ENCODE data around the gene KPNA5. TPM values are rescaled to one million over a fixed set of nuclear protein-coding genes. Genes with fewer than 3 reads are reported as not detected.
"Not testable (repeated sequence)": the region's sequence is repeated elsewhere in the genome, so short reads cannot be mapped to it uniquely, and the experiment has no call there.

Gene KPNA5
- total RNA-seq, 2 donors from 2014 or later = 3.1 to 3.3 TPM

DNA sequence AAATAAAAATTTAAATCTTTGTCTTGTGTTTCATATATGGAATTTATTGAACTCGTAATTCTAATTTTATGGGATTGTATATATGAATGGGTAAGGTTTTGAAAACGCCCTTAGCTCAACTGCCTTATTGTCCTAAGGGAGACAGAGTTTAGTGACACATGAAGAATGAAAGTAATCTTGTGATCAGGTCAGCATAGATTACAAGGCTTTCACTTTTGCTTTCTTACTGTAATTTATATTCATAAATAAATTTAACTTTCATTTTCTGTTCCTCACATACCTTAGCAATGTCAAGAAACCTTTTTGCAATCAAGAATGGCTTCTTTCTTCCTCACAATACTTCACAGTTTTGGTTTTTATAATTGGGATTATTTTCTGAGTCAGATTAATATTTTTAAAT, 14.4 kb downstream of the KPNA5 start:
- Histone ChIP-seq H3K4me3 (no peak overlapping the region), H3K4me1 (no peaks in the 10 kb centered on the region), H3K36me3 (replicated peaks in 1 of 2; ENCODE audit: insufficient read depth in 1 of 2, low read depth in 2 of 2) (no peaks in the 10 kb centered on the region), H3K27ac (no peak overlapping the region), H3K9me3 (no peaks in the 10 kb centered on the region), H3K27me3 (no peaks in the 10 kb centered on the region)
- 86 to 95% methylated on average over 2 of the region's 2 CpGs for WGBS, 2 donors
- intact Hi-C loops (cut with DNase I) = no loop called here
- TF ChIP-seq, protein P1, sequence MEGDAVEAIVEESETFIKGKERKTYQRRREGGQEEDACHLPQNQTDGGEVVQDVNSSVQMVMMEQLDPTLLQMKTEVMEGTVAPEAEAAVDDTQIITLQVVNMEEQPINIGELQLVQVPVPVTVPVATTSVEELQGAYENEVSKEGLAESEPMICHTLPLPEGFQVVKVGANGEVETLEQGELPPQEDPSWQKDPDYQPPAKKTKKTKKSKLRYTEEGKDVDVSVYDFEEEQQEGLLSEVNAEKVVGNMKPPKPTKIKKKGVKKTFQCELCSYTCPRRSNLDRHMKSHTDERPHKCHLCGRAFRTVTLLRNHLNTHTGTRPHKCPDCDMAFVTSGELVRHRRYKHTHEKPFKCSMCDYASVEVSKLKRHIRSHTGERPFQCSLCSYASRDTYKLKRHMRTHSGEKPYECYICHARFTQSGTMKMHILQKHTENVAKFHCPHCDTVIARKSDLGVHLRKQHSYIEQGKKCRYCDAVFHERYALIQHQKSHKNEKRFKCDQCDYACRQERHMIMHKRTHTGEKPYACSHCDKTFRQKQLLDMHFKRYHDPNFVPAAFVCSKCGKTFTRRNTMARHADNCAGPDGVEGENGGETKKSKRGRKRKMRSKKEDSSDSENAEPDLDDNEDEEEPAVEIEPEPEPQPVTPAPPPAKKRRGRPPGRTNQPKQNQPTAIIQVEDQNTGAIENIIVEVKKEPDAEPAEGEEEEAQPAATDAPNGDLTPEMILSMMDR (IDR thresholded peaks at IDR 0.05) = no peak
- TF ChIP-seq POLR2A (IDR thresholded peaks at IDR 0.05) = no peak
- no peak for DNase-seq
- no peak for ATAC-seq

DNA sequence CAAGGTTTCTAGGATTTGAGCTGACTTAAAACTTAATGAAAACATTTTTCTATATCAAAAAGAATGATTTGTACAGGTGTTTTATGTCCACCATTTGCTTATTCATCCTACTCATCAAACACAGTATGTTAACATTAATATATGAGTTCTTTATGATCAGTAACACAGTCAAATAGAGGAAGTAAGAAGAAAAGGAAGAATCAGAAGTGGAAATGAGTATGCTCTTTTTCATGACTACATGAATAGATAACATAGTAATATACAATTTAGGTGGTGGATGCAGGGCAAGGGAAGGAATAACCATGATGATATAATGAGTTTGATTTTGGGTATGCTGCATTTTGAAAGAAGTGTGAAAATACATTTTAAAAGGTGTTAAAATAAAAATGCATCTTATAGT, 16.5 kb downstream of the KPNA5 start:
- H3K4me1 ChIP-seq = no peaks in the 10 kb centered on the region
- H3K4me3 ChIP-seq = no peak overlapping the region
- H3K27me3 ChIP-seq = no peaks in the 10 kb centered on the region
- H3K36me3 ChIP-seq (replicated peaks in 1 of 2; ENCODE audit: insufficient read depth in 1 of 2, low read depth in 2 of 2) = no peaks in the 10 kb centered on the region
- H3K9me3 ChIP-seq = no peaks in the 10 kb centered on the region
- DNase-seq (no peak), ATAC-seq (no peak)
- H3K27ac ChIP-seq = no peak overlapping the region
- TF ChIP-seq, protein P1 (IDR thresholded peaks at IDR 0.05) = no peak
- TF ChIP-seq POLR2A (IDR thresholded peaks at IDR 0.05) = no peak
- intact Hi-C loops (cut with DNase I) = no loop called here

DNA sequence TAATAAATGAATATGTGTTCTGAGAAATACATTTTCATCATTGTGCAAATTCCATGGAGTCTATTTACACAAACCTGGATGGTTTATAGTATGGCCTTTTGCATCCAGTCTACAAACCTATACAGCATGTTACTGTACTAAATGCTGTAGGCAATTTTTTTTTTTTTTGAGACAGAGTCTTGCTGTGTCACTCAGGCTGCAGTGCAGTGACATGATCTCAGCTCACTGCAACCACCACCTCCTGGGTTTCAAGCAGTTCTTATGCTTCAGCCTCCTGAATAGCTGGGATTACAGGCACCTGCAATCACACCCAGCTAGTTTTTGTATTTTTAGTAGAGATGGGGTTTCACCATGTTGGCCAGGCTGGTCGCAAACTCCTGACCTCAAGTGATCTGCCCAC, 22.9 kb downstream of the KPNA5 start:
- H3K27me3 ChIP-seq; intact Hi-C loops (cut with DNase I); H3K4me3 ChIP-seq; DNase-seq; H3K36me3 ChIP-seq (replicated peaks in 1 of 2; ENCODE audit: insufficient read depth in 1 of 2, low read depth in 2 of 2); H3K27ac ChIP-seq; H3K4me1 ChIP-seq; H3K9me3 ChIP-seq; ATAC-seq: not testable (repeated sequence)
- WGBS, 2 donors = 94 to 100% methylated on average over 1 of the region's 1 CpG

DNA sequence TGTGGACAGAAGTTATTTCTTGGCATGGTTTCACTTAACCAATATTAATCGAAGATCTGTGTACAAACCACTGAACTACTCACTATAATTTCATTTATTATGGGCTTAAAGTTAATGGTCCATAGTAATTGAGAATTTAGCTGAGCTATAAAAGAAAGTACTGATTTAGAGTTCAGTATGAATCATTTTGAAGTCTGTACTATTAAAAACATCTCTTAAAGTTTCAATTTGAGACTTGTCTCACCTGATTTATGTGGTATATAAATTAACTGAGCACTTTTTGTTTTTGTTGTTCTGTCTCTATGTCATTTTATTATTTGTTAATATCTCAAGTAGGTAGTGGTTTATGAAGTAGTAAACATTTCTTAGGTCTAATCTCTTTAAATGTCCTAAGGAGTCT, 24.9 kb downstream of the KPNA5 start:
- 45 to 55% methylated on average over 1 of the region's 1 CpG for WGBS, 2 donors

DNA sequence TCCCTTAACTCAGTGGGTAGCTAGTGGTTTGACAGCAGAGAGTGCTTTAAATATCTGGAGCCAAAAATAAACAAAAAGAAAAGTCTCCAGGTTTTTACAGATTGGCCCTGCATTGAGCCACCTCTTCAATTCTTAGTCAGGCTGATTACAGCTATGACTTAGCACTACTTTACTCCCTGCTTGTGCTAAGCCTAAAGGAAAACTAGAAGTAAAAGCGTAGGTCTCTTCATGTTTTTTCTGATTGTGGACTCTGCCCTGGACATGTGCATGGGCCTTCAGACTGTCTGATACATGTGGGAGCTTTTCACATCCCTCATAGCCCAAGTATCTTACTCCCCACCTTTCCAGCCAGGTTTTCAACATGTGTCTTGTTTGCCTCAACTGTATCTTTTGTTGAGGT, 33.3 kb downstream of the KPNA5 start:
- no peaks in the 10 kb centered on the region for H3K4me1 ChIP-seq
- WGBS, 2 donors = 96 to 100% methylated on average over 1 of the region's 1 CpG
- H3K9me3 ChIP-seq = no peaks in the 10 kb centered on the region
- no peaks in the 10 kb centered on the region for H3K27me3 ChIP-seq
- ATAC-seq (no peak), DNase-seq (no peak)
- H3K36me3 ChIP-seq (replicated peaks in 1 of 2; ENCODE audit: insufficient read depth in 1 of 2, low read depth in 2 of 2) = peaks cover 0 to 4% of the 10 kb centered on the region in 2 donors
- intact Hi-C loops (cut with DNase I) = no loop called here
- no peak for TF ChIP-seq POLR2A (IDR thresholded peaks at IDR 0.05)
- TF ChIP-seq, protein P1 (IDR thresholded peaks at IDR 0.05) = no peak
- H3K4me3 ChIP-seq = no peak overlapping the region
- H3K27ac ChIP-seq = no peak overlapping the region

More for the DNA sequence above, 24.9 kb downstream of the KPNA5 start:
- Histone ChIP-seq H3K27me3 (no peaks in the 10 kb centered on the region), H3K9me3 (no peaks in the 10 kb centered on the region), H3K4me1 (no peaks in the 10 kb centered on the region), H3K27ac (no peak overlapping the region), H3K4me3 (no peak overlapping the region), H3K36me3 (replicated peaks in 1 of 2; ENCODE audit: insufficient read depth in 1 of 2, low read depth in 2 of 2) (peaks cover 0 to 6% of the 10 kb centered on the region in 2 donors)
- DNase-seq = no peak
- ATAC-seq = no peak
- intact Hi-C loops (cut with DNase I) = no loop called here
- no peak for TF ChIP-seq POLR2A (IDR thresholded peaks at IDR 0.05)
- TF ChIP-seq, protein P1 (IDR thresholded peaks at IDR 0.05) = no peak
